HG03060 (cell line): ENCODE measurements around the gene CDK19.
A peak's percentile ranks its signal among the peaks of the same experiment; 100 is the strongest.
"Not testable (repeated sequence)": the region's sequence is repeated elsewhere in the genome, so short reads cannot be mapped to it uniquely, and the experiment has no call there.

Experiments
- ATAC-seq: cut with Tn5 transposase; IDR thresholded peaks from one replicate; pipeline ENCODE4 v1.9.1; 2021; ENCODE audit warnings: low read depth, moderate number of reproducible peaks; ENCODE audit not compliant: unreplicated experiment

CDK19 gene

DNA sequence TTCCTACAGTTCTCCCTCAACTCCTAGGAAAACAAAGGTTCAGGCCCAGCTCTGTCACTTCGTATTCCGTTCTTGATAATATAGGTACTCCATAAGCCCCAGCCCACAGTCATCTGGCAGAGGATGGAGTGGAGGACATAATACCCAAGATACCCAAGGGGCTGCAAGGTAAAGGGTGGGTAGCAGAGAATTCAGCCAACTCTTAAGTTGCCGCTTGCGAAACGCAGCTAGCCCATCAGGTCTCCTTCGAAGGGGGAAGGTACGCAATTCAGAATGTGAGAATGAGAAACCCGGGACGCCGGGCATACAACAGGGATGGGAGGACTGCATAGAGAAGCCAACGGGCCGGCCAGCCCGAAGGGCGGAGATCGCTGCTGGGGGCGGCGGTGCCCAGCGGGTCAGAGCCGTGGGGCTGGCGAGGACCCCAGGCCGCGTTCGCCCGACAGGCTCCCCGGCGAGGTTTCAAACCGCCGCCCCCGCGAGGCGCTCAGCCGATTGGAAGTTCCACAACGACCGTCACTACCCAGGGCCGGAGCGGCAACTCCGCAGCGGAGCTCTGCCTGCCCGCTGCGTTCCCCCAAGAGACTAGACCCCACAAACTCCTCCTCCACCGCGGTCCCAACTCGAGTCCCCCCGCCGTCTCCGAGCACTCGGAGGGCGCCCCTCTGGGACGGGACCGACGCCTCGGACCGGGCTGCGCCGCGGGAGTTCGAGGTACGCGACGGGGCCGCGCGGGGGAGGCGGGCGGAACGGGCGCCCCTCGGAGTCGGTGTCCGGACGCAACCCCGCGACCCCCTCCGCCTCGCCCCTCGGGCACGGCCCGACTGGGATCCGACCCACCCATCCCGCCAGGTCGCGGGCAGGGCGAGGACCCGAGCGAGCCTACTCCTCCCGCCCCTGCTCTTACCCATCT, 911 bp downstream of the CDK19 start:
- no peak for ATAC-seq

DNA sequence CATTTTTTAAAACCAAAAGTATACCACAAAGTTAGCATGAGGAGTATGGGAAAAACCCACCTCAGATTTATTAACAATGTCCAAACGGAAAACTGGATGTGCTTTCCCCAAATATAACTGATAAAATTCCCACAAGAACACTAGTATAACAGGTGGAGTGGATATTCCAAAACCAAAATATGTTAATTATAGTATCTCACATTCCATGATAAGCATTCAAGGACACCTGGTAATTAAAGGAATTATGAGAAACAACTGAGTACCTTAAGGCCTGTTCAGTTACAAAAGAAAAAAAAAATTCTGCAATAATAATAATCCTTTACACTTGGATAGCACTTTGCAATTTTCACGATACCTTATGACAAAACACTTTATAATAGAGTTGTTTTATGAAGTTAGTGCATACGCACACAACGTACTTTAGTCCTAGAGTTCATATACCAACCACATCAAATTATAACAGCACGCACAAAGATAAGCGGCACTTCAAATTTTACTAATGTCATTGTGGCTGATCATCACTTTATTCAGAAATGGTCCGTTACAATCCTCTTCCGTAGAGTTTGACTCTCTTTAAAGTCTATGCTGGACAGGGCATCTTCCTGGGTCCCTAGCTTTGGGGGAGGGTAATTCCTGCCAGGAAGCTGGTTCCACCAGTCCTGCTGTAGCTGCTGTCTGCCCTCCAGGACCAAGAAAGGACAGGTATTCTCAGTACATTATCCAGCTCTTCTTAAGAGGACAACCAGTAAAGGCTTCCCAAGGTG, 1.7 kb downstream of the CDK19 start:
- ATAC-seq, result no peak

GRCh38 chr6:110812719-110813118, 2.5 kb downstream of the CDK19 start:
- ATAC-seq, result no peak

- no peak for ATAC-seq
Measured at GRCh38 chr6:110810896-110811586, 4.2 kb downstream of the CDK19 start.

DNA sequence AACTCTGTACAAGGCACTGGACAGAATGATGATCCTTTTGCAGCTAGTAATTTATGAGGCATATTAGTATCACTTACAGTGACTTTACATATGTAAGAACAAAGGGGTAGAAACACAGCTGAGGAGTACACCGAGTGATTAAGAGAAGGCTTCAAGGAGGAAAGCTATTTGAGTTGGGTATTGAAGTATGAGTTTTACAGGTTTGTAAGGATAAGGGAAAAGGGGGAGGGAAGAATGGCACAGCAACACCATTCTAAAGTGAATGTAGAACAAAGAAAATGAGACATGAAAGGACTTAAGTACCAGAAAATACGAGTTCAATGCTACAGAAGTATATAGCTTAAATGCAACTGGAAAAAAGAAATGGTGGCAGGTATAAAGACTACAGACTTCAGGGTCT, 5.5 kb downstream of the CDK19 start:
- no peak for ATAC-seq

DNA sequence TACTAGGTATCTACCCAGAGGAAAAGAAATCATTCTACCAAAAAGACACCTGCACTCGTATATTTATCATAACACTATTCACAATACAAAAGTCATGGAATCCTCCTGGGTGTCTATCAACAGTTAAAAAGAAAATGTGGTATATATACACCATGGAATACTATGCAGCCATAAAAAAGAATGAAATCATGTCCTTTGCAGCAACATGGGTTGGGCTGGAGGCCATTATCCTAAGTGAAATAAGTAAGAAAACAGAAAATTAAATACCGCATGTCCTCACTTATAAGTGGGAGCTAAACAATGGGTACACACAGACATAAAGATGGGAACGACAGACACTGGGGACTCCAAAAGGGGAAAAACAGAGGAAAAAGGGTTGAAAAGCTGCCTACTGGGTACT, 13.1 kb downstream of the CDK19 start:
- ATAC-seq, result not testable (repeated sequence)

DNA sequence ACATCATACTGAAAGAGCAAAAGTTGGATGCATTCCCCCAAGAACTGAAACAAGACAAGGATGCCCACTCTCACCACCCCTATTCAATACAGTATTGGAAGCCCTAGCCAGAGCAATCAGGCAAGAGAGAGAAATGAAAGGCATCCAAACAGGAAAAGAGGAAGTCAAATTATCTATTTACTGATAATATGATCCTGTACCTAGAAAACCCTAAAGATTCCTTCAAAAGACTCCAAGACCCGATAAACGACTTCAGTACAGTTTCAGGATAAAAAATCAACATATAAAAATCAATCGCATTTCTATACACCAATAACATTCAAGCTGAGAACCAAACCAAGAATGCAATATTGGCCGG, 14.5 kb downstream of the CDK19 start:
- ATAC-seq, result no peak

- ATAC-seq, result no peak
Measured at GRCh38 chr6:110800196-110800838, 15.0 kb downstream of the CDK19 start.

- ATAC-seq, result no peak
Measured at GRCh38 chr6:110799655-110800054, 15.6 kb downstream of the CDK19 start.

GRCh38 chr6:110799189-110799588, 16.1 kb downstream of the CDK19 start:
- no peak for ATAC-seq

- ATAC-seq, result no peak
Measured at GRCh38 chr6:110795271-110795670, 20.0 kb downstream of the CDK19 start.

DNA sequence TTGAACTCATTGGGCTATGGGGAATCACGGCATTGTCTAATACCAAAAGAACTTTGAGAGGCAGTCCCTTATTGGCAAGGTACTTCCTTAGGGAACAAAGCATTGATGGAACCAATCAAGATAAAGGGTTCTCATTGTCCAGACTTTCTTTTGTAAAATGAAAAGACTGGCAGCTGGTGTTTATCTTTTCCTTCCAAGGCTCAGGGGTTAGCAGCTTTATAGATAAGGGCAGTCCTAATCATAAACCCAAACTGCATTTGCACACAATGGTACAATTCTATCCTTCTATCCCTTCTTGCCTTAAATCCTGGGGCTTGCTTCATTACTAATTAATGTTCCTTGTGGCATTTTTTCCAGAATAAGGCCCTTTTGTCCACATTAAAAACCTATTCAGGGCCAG, 28.6 kb downstream of the CDK19 start:
- ATAC-seq, result no peak

GRCh38 chr6:110786271-110786670, 29.0 kb downstream of the CDK19 start:
- ATAC-seq, result no peak

- ATAC-seq, result peak; percentile 20
Measured at GRCh38 chr6:110784610-110784979, 30.7 kb downstream of the CDK19 start.

GRCh38 chr6:110781522-110782214, 33.6 kb downstream of the CDK19 start:
- ATAC-seq, result no peak

DNA sequence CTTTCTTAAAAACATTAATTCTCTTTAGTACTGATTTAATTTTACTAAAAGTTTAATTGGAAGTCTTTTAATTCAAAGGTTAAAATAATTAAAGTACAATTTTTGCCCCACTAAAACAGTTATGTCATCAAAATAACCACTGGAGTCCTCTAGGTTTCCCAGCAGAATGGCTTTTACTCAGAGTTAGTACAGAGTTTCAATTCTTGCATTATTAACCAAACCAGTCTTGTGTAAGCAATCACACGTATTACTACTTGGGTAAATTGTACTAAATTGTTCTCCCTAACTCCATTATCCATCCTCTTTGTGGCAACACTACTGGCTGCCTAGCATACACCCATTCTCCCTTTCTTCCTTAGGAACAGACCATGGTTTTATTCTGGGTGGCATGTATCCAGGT, 36.9 kb downstream of the CDK19 start:
- no peak for ATAC-seq

- ATAC-seq, result no peak
Measured at GRCh38 chr6:110777636-110778035, 37.6 kb downstream of the CDK19 start.

DNA sequence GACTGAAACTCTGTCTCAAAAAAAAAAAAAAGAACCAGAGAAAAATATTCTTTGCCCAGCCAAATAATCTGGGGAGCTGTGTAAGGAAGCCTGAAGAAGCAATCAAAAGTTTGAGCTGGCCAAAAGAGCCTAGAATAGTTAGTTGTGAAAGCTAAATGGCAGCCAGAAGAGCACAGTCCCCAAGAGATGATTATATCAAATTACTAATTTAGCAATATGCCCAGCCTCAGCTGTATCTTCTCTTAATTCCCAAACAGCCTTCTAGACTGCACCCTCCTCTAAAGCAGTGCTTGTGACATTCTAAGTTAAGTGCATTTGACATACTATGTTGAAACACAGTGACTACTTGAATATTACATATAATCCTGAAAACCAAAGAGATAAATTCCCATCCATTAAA, 38.9 kb downstream of the CDK19 start:
- no peak for ATAC-seq

DNA sequence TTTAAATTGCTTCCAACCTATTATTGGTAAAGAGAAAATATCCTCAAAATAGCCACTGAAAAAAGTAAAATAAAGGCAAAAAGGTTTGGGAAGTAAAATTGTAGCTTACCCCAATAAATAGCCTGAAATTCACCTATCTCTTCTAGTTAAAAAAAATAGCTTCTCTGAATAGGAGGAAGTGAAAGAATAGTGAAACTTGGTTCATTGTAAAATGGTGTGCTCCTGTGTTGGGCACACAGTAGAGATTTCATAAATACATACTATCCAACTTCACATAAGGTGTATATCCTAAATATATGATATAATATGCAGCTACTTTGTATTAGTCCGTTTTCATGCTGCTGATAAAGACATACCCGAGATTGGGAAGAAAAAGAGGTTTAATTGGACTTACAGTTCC, 45.3 kb downstream of the CDK19 start:
- ATAC-seq, result no peak

DNA sequence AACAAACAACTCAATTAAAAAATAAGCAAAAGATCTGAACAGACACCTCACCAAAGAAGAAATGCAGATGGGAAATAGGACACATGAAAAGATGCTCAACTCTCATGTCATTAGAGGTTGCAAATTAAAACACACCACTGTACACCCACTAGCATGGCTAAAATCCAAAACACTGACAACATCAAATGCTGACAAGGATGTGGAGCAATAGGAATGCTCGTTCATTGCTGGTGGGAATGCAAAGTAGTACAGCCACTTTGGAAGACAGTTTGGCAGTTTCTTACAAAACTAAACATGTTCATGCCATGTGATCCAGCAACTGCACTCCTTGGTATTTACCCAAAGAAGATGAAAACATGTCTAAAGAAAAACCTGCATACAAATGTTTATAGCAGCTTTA, 47.2 kb downstream of the CDK19 start:
- ATAC-seq, result no peak
